ENCODE results near the gene ZSCAN21.

ZSCAN21 gene

DNA sequence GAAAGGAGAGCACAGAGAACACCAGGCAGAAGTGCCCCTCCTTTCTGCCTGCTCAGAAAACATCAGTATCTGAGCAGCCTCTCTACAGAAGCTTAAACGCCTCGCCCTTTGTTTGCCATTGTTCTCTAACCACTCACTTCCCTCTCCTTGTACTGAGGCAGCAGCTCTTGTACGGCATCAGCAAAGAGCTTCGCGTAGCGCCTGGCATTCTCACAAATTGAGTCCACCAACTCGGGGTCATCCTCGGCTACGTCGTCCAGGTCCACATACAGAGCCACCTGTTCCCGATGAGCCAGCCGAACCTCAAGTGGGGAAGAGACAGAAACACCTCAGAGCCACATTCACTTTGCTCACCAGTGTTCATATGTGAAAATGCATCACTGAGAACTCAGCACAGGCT lies 49.9 kb downstream of the ZSCAN21 start:
- H3K4me3 ChIP-seq (ENCODE audit: low read depth, low read length), result peak overlapping the region; percentile 82
- TF ChIP-seq, protein P1, sequence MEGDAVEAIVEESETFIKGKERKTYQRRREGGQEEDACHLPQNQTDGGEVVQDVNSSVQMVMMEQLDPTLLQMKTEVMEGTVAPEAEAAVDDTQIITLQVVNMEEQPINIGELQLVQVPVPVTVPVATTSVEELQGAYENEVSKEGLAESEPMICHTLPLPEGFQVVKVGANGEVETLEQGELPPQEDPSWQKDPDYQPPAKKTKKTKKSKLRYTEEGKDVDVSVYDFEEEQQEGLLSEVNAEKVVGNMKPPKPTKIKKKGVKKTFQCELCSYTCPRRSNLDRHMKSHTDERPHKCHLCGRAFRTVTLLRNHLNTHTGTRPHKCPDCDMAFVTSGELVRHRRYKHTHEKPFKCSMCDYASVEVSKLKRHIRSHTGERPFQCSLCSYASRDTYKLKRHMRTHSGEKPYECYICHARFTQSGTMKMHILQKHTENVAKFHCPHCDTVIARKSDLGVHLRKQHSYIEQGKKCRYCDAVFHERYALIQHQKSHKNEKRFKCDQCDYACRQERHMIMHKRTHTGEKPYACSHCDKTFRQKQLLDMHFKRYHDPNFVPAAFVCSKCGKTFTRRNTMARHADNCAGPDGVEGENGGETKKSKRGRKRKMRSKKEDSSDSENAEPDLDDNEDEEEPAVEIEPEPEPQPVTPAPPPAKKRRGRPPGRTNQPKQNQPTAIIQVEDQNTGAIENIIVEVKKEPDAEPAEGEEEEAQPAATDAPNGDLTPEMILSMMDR (IDR thresholded peaks at IDR 0.05; ENCODE audit: borderline replicate concordance, insufficient read depth, low read depth, low read length), result no peak

DNA sequence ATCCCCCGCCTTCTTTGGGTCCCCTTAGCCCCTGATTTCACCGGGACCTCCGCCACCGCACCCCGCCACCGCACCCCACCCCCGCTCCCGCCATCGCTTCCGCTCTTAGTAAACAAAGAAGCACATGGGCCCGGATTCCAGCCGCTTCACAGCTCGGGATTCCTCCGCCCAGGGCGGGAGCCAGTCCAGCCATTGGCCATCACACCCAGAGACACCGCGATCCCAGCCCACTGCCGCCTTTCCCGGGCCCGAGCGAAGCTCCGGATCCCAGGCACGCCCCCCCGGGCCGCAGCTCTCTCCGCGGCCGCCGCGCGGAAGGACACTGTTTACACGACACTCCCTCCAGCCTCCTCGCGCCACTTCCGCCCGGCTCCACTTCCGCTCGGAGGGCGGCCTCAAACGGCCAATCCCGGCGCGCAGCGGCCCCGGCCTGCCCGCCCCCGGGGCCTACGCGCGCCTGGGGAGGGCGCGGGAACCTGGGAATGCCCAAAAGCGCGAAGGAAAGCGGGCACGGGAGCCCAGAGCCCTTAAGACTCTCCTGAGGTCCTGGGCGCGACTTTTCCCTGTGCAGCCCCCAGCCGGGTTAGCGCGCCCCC lies 50.9 kb downstream of the ZSCAN21 start:
- peak overlapping the region; percentile 82 for H3K4me3 ChIP-seq (ENCODE audit: low read depth, low read length)
- TF ChIP-seq, protein P1 (IDR thresholded peaks at IDR 0.05; ENCODE audit: borderline replicate concordance, insufficient read depth, low read depth, low read length), result no peak

DNA sequence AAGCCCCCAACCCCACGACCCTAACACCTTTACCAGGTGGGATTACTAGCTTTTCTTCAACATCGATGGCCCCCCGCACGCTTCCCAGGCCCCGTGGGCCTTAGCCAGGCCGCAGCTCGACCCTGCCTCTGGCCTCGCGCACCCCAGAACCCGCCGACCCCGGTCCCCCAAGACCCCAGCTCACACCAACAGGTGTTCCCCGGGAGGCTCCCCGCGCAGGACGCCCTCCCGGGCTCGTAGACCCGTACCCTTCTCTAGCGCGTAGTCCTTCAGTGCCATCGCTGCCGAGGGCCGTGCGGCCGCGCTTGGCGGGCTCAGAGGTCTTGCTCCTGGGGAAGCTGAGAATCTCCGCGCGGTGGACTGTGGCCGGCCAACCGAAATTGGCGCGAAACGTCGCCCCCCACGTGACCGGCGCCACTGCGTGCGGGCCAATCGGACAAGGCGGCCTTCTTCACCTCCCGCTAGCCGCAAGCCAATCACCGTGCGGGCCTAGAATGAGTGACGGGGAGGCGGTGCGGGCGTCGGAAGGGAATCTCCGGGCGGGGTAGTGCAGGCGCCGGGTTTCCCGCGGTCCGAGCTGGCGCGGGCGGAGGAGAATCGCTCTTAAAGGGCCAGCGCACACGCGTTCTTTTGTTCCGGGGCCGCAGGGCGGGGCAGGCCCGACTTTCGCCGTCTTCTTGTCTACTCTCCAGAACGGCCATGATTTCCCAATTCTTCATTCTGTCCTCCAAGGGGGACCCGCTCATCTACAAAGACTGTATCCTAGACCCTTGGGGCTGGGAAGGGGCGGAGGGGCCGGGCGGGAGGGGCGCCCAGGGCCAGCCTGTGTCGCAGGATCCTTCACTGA lies 51.7 kb downstream of the ZSCAN21 start, which contains the start of the genes AP4M1 and MCM7:
TSS of gene AP4M1 (plus strand) at position 628 of the 847 bp plus-strand sequence. CDS start at position 700, 72 bp downstream.
TSS of gene MCM7 (minus strand) at position 382 of the 847 bp plus-strand sequence. CDS start at position 279, 103 bp downstream.
- H3K4me3 ChIP-seq (ENCODE audit: low read depth, low read length), result peak within 1 kb of the TSS; percentile 82
- TF ChIP-seq, protein P1 (IDR thresholded peaks at IDR 0.05; ENCODE audit: borderline replicate concordance, insufficient read depth, low read depth, low read length), result no peak

DNA sequence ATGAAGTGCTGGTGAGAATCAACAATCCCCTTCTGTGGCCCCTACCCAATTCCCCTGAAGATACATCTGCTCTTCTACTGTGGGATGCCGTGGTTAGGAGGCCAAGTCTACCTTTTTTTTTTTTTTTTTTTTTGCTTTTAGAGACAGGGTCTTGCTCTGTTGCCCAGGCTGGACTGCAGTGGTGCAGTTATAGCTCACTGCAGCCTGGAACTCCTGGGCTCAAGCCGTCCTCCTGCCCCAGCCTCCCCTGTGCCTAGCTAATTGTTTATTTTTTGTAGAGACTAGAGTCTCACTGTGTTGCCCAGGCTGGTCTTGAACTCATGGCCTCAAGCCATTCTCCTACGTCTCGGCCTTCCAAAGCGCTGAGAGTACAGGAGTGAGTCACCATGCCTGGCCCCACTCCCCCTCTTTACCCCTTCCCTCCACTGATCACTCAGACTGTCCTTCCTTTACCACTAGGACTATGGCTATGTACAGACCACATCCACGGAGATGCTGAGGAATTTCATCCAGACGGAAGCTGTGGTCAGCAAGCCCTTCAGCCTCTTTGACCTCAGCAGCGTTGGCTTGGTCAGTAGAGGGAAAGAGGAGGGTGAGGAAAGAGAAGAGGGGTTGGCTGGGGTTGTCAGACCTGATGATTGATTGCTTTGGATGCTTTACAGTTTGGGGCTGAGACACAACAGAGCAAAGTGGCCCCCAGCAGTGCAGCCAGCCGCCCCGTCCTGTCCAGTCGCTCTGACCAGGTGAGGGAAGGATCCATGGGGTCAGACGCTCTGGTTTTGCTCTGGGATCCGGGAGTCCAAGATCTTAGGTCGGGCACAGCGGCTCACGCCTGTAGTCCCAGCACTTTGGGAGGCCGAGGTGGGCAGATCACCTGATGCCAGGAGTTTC lies 53.6 kb downstream of the ZSCAN21 start:
- no peak overlapping the region for H3K4me3 ChIP-seq (ENCODE audit: low read depth, low read length)
- TF ChIP-seq, protein P1 (IDR thresholded peaks at IDR 0.05; ENCODE audit: borderline replicate concordance, insufficient read depth, low read depth, low read length), result no peak

DNA sequence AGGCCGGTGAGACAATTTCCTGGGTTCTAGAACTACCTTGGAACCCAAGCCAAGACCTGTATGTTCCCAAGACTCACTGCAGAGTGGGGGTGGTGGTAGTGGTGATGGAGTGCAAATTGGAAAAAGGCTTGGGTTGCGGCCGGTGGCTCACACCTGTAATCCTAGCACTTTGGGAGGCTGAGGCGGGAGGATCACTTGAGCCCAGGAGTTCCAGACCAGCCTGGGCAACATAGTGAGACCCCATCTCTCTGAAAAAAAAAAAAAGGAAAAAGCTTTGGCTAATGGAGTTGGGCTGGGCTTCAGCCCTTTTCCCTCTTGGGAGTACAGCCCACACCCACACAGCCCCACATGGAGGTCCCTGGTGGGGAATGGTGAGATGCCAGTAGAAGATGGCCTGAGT lies 56.0 kb downstream of the ZSCAN21 start:
- no peak overlapping the region for H3K4me3 ChIP-seq (ENCODE audit: low read depth, low read length)
- TF ChIP-seq, protein P1 (IDR thresholded peaks at IDR 0.05; ENCODE audit: borderline replicate concordance, insufficient read depth, low read depth, low read length), result no peak

DNA sequence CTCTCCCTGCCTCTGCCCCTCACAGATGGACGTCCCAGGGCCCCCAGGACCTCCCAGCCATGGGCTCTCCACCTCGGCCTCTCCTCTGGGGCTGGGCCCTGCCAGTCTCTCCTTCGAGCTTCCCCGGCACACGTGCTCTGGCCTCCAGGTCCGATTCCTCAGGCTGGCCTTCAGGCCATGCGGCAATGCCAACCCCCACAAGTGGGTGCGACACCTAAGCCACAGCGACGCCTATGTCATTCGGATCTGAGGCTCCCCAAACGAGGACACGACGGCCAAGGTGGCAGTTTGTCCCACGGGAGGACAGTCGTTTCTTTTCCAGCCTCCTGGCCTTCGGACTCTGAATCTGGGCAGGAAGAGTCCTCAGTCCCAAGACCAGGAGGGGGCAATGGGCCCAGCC lies 57.1 kb downstream of the ZSCAN21 start:
- no peak overlapping the region for H3K4me3 ChIP-seq (ENCODE audit: low read depth, low read length)
- TF ChIP-seq, protein P1 (IDR thresholded peaks at IDR 0.05; ENCODE audit: borderline replicate concordance, insufficient read depth, low read depth, low read length), result no peak
